Peyer's patch (tissue), 4 donors: ENCODE measurements around the gene FSD2. TPM values are rescaled to one million over a fixed set of nuclear protein-coding genes. Genes with fewer than 3 reads are reported as not detected.
"Not testable (repeated sequence)": the region's sequence is repeated elsewhere in the genome, so short reads cannot be mapped to it uniquely, and the experiment has no call there.

Experiments
- DNase-seq, 3 donors: peaks; one replicate each; pipeline ENCODE4 v3.0.0-alpha.2; 2017 to 2019
- H3K27ac ChIP-seq, 4 donors: fragments of 200-600 bp; sonication (generic); one replicate each; pipeline ENCODE4 v1.5.1; 2016 to 2019
- H3K27me3 ChIP-seq, 2 donors: fragments of 200-600 bp; sonication (generic); one replicate each; pipeline ENCODE4 v1.5.1; 2019
- H3K36me3 ChIP-seq, 3 donors: fragments of 200-600 bp; sonication (generic); one replicate each; pipeline ENCODE4 v1.5.1; 2016 to 2019
- H3K4me1 ChIP-seq, 4 donors: fragments of 200-600 bp; sonication (generic); one replicate each; pipeline ENCODE4 v1.5.1; 2016 to 2019
- H3K4me3 ChIP-seq, 4 donors: fragments of 200-600 bp; sonication (generic); 1 replicate in 3 of 4; 2 replicates in 1 of 4; pipeline ENCODE4 v1.5.1; 2016 to 2019; ENCODE audit warnings: mild to moderate bottlenecking in 1 of 4
- H3K9me3 ChIP-seq, 4 donors: fragments of 200-600 bp; sonication (generic); one replicate each; pipeline ENCODE4 v1.5.1; 2016 to 2019; ENCODE audit warnings: mild to moderate bottlenecking in 1 of 4
- POLR2A ChIP-seq, 2 donors: fragments of 450-650 bp; IDR thresholded peaks; one replicate each; pipeline ENCODE4 v1.5.1; 2017; ENCODE audit warnings: antibody characterized with exemption in 2 of 2, mild to moderate bottlenecking in 2 of 2, moderate library complexity in 2 of 2
- total RNA-seq, 4 donors: library from RNA; depleted of rRNA; stranded (reverse); fragments of >200 nt; gene quantifications; one replicate each; pipeline ENCODE4 v1.1.0, GENCODE V29; 2016
- TF ChIP-seq, protein P1 (sequence below), 6 experiments: fragments of 450-650 bp in 4 of 6; fragments of 200-600 bp in 2 of 6; sonication (generic) in 1 of 6; IDR thresholded peaks; one replicate each; pipeline ENCODE4 v1.5.1; 2017 to 2019; ENCODE audit warnings: antibody characterized with exemption in 6 of 6, mild to moderate bottlenecking in 3 of 6, moderate library complexity in 1 of 6

The FSD2 gene
- total RNA-seq, 4 donors from 2014 or later, result not detected

DNA sequence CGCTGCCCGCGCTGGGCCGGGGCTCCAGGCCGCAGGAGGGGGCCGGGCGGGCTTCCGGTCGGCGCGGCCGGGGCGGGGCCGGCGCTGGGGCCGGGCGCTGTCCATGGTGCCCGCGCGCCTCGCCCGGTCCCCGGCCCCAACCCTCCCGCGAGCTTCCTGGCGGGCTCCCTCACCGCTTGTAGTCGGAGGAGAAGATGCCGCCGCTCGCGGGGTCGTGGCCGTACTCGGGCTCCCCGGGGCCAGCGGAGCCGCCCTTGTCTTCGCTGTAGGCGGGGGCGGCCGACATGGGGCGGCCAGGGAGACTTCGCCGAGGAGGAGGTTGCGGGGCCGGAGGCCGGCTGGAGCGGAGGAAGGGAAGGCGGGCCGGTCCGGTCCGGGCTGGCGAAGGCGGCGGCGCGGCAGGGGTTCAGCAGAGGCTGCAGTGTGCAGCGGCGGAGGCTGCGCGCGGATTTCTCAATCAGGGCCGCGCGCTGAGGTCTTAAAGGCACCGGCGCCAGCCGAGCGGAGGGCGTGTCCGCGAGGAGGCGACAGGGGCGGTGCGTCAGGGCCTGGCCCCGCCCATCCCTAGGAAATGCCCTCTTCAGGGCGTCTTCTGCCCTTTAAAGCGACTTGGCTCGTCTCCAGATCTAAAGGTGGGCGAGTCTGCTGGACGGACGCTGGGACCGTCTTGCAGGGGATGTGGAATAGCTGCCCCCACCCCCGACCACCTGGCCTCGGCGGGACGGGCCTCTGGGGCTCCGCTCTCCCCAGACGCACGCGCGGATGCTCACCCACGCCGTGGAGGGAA, 96.3 kb downstream of the FSD2 start, which contains the start of gene AP3B2:
TSS of gene AP3B2 (minus strand) at position 455 of the 787 bp plus-strand sequence. CDS start at position 286, 169 bp downstream.
- no peaks in the 10 kb centered on the region for H3K36me3 ChIP-seq
- TF ChIP-seq, protein P1, sequence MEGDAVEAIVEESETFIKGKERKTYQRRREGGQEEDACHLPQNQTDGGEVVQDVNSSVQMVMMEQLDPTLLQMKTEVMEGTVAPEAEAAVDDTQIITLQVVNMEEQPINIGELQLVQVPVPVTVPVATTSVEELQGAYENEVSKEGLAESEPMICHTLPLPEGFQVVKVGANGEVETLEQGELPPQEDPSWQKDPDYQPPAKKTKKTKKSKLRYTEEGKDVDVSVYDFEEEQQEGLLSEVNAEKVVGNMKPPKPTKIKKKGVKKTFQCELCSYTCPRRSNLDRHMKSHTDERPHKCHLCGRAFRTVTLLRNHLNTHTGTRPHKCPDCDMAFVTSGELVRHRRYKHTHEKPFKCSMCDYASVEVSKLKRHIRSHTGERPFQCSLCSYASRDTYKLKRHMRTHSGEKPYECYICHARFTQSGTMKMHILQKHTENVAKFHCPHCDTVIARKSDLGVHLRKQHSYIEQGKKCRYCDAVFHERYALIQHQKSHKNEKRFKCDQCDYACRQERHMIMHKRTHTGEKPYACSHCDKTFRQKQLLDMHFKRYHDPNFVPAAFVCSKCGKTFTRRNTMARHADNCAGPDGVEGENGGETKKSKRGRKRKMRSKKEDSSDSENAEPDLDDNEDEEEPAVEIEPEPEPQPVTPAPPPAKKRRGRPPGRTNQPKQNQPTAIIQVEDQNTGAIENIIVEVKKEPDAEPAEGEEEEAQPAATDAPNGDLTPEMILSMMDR (IDR thresholded peaks at IDR 0.05), result no peak
- TF ChIP-seq POLR2A (IDR thresholded peaks at IDR 0.05), result no peak
- no peaks in the 10 kb centered on the region for H3K9me3 ChIP-seq
- H3K27me3 ChIP-seq, result no peaks in the 10 kb centered on the region
- peak within 1 kb of the TSS; percentile 51 to 98 (median 66) for H3K4me3 ChIP-seq
- peaks cover 0 to 11% (median 5%) of the 10 kb centered on the region in 4 donors for H3K4me1 ChIP-seq
- peak; percentile 29 to 74 (median 74) for DNase-seq
- H3K27ac ChIP-seq, result peak within 1 kb of the TSS in 2 of 4 donors; percentile 25 to 54

DNA sequence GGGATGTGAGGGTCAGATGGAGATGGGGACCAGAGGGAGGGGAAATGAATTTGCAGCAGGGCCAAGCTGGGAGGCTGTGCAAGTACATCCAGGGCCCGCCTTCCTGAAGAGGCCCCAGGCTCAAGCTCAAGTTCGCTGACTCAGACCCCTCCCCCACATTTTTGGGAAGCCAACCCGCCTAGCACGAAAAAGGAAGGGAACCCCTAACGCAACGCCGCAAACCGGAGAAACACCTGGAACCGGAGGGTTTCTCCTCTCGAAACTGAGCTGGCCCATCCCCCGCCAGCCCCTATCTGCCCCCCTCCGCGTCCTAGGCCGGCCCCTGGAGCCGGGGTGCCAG, 96.8 kb downstream of the FSD2 start:
- Histone ChIP-seq H3K27me3 (no peaks in the 10 kb centered on the region), H3K4me3 (peak overlapping the region; percentile 51 to 98 (median 66)), H3K36me3 (no peaks in the 10 kb centered on the region), H3K27ac (peak overlapping the region in 1 of 4 donors; percentile 25), H3K9me3 (no peaks in the 10 kb centered on the region), H3K4me1 (peaks cover 0 to 11% (median 5%) of the 10 kb centered on the region in 4 donors)
- DNase-seq, result no peak
- TF ChIP-seq, protein P1 (IDR thresholded peaks at IDR 0.05), result no peak

DNA sequence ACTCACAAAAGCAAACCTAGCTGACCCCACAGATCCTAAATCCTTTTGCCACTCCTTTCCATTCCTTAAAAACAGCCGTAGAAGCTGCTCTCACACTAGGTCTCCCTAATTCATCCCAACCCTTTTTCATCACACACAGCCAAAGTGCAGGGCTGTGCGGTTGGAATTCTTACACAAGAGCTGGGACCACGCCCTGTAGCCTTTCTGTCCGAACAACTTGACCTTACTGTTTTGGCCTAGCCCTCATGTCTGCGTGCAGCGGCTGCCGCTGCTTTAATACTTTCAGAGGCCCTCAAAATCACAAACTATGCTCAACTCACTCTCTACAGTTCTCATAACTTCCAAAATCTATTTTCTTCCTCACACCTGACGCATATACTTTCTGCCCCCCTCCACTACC, 100.0 kb downstream of the FSD2 start:
- peaks cover 0 to 11% (median 5%) of the 10 kb centered on the region in 4 donors for H3K4me1 ChIP-seq
- not testable (repeated sequence) for DNase-seq, H3K36me3 ChIP-seq, H3K27ac ChIP-seq, H3K9me3 ChIP-seq, H3K4me3 ChIP-seq, H3K27me3 ChIP-seq

Other genes starting within 250 kb of the FSD2 start
- gene CPEB1, start 158.7 kb downstream of the FSD2 start, total RNA-seq, result 1 to 10 TPM in 3 of 4 donors, under 1 TPM in 1; 0.53 to 4.2 (median 1.9) TPM
- 10 to 100 TPM in 1 of 4 donors, 1 to 10 TPM in 2, not detected in 1; 1.2 to 10.4 (median 1.6) TPM for gene AP3B2, start 96.2 kb downstream of the FSD2 start, total RNA-seq
- gene WHAMM, start 3.6 kb upstream of the FSD2 start, total RNA-seq, result 10 to 100 TPM in 3 of 4 donors, 1 to 10 TPM in 1; 8.6 to 16.0 (median 13.2) TPM
- 1 to 10 TPM; 2.2 to 4.3 (median 3.3) TPM for gene HOMER2, start 146.7 kb upstream of the FSD2 start, total RNA-seq
- 10 to 100 TPM in 3 of 4 donors, 1 to 10 TPM in 1; 4.5 to 13.0 (median 10.9) TPM for gene RAMAC, start 180.1 kb upstream of the FSD2 start, total RNA-seq
- gene C15orf40, start 205.6 kb upstream of the FSD2 start, total RNA-seq, result 10 to 100 TPM; 10.7 to 33.8 (median 19.9) TPM